Spleen (tissue), 7 donors: ENCODE results near the gene ATP2B1.

Source experiments
- CTCF ChIP-seq, 11 experiments: fragments of 200-600 bp in 7 of 11; fragments of 450-650 bp in 4 of 11; sonication (generic) in 4 of 11; IDR thresholded peaks in 8 of 11; conservative IDR thresholded peaks in 3 of 11; 1 replicate in 7 of 11; 2 replicates in 4 of 11; pipeline versions ENCODE4 v1.4.0 to v1.8.0; 2016 to 2021; ENCODE audit warnings: antibody characterized with exemption in 11 of 11, inconsistent platforms in 4 of 11, mild to moderate bottlenecking in 1 of 11
- POLR2A ChIP-seq, 3 donors: fragments of 450-650 bp; IDR thresholded peaks; one replicate each; pipeline ENCODE4 v1.5.1; 2017; ENCODE audit warnings: antibody characterized with exemption in 3 of 3, mild to moderate bottlenecking in 1 of 3
- donor health status: DM: no; HTN: no; CAD: no; lungs with moderate emphysema.
- donor health status: DM: no; HTN: no; CAD: no.
- donor health status: DM: no; HTN: no; CAD: no.

GRCh38 chr12:89706986-89707702 lies 1.5 kb downstream of the ATP2B1 start:
- no peak for TF ChIP-seq POLR2A (IDR thresholded peaks at IDR 0.05)
- TF ChIP-seq CTCF (IDR thresholded peaks at IDR 0.05 in 8 of 11, conservative IDR thresholded peaks at IDR 0.05 in 3 of 11) = no peak
